ENCODE data around the gene PRM1. TPM values are rescaled to one million over a fixed set of nuclear protein-coding genes. Genes with fewer than 3 reads are reported as not detected.

PRM1 gene
- total RNA-seq, 1 experiment from 2014 or later: not detected

GRCh38 chr16:11300560-11300892, 19.4 kb upstream of the PRM1 start:
- no peak overlapping the region for H2AK5ac ChIP-seq (ENCODE audit: insufficient read length, low read length)
- no peaks in the 10 kb centered on the region for H3K79me1 ChIP-seq (ENCODE audit: insufficient read depth, low read depth, low read length, poor library complexity, severe bottlenecking)
- H3K9me3 ChIP-seq (ENCODE audit: control insufficient read depth, low read depth, low read length): no peaks in the 10 kb centered on the region
- no peak overlapping the region for H4K91ac ChIP-seq (ENCODE audit: insufficient read length, low read depth, low read length)
- no peak overlapping the region for H3T11ph ChIP-seq (ENCODE audit: low read length)
- no peak overlapping the region for H3K9ac ChIP-seq (ENCODE audit: extremely low read depth, insufficient read length, low read length)
- no peak for TF ChIP-seq CTCF (conservative IDR thresholded peaks at IDR 0.05)
- no peak overlapping the region for H3K4me3 Mint-ChIP-seq
- no peak overlapping the region for H2BK120ac ChIP-seq (ENCODE audit: low read depth, low read length, poor library complexity, severe bottlenecking)
- H3K14ac ChIP-seq (ENCODE audit: insufficient read depth, low read length): no peak overlapping the region
- H3K9me3 Mint-ChIP-seq: no peaks in the 10 kb centered on the region; a peak in 1 of 5 replicates
- peaks cover 17 to 23% of the 10 kb centered on the region in 2 experiments for H3K4me1 Mint-ChIP-seq
- no peak overlapping the region for H2BK15ac ChIP-seq (ENCODE audit: low read depth, low read length)
- H3K23ac ChIP-seq (ENCODE audit: insufficient read length, low read depth, low read length): no peak overlapping the region
- H3K27me3 Mint-ChIP-seq (ENCODE audit: low read depth): no peaks in the 10 kb centered on the region
- H3K79me2 ChIP-seq (ENCODE audit: insufficient read depth, low read length): 0 out of 2 replicates have a peak, but pooled peaks cover 2% of the 10 kb centered on the region
- H4K20me1 ChIP-seq (ENCODE audit: control insufficient read depth, insufficient read depth, insufficient read length): no peaks in the 10 kb centered on the region
- H3K36me3 Mint-ChIP-seq (ENCODE audit: insufficient read depth in 1 of 3, low read depth in 3 of 3): no peaks in the 10 kb centered on the region
- H3K4me2 ChIP-seq (ENCODE audit: insufficient read depth, insufficient read length, low read length): no peak overlapping the region
- no peak overlapping the region for H3K27ac ChIP-seq (ENCODE audit: insufficient read length, low read depth, low read length)
- H3K4ac ChIP-seq (ENCODE audit: low read depth, low read length): no peak overlapping the region
- no peaks in the 10 kb centered on the region for H3K27me3 ChIP-seq (ENCODE audit: insufficient read depth, low read length)
- H3K23me2 ChIP-seq (ENCODE audit: insufficient read length, low read depth, low read length, poor library complexity, severe bottlenecking): no peaks in the 10 kb centered on the region
- no peak overlapping the region for H3K18ac ChIP-seq (ENCODE audit: insufficient read length, low read depth, low read length)
- no peak overlapping the region for H2BK20ac ChIP-seq (ENCODE audit: low read depth, low read length, poor library complexity, severe bottlenecking)
- no peak overlapping the region for H4K5ac ChIP-seq (ENCODE audit: insufficient read length, low read depth, low read length)
- no CpG with 5 or more reads among the region's 7 CpGs for WGBS (ENCODE audit: extremely low coverage, insufficient read length, low lambda C conversion rate)
- DNase-seq: no peak
- no peak overlapping the region for H4K8ac ChIP-seq (replicated peaks; ENCODE audit: insufficient read length, low read depth, low read length)
- H3K27ac Mint-ChIP-seq: no peak overlapping the region
- peaks cover 3% of the 10 kb centered on the region; the same call in 1 of the 2 replicates for H3K4me1 ChIP-seq (ENCODE audit: insufficient read depth, low read length)
- no peak overlapping the region for H2BK12ac ChIP-seq (ENCODE audit: insufficient read length, low read depth, low read length)
- H2BK5ac ChIP-seq (ENCODE audit: insufficient read length, low read length): no peak overlapping the region
- H3K56ac ChIP-seq (ENCODE audit: insufficient read length, low read depth, low read length): no peak overlapping the region
- H2AFZ ChIP-seq (ENCODE audit: low read length): no peak overlapping the region

Data from H9 (cell line).